ENCODE measurements around the gene STARD8.
"Not testable (repeated sequence)": the region's sequence is repeated elsewhere in the genome, so short reads cannot be mapped to it uniquely, and the experiment has no call there.

STARD8 gene

GRCh38 chrX:68732906-68733493 is 85.5 kb downstream of the STARD8 start:
- no peaks in the 10 kb centered on the region for H3K27me3 ChIP-seq
- peak; percentile 27 to 36 for TF ChIP-seq CTCF (IDR thresholded peaks at IDR 0.05)
- H3K27ac ChIP-seq: no peak overlapping the region
- H3K36me3 ChIP-seq: no peaks in the 10 kb centered on the region
- H3K4me1 ChIP-seq: no peaks in the 10 kb centered on the region
- no peak overlapping the region for H3K4me3 ChIP-seq
- peak; percentile 58 to 71 for DNase-seq
- intact Hi-C loops (cut with DNase I; ENCODE audit: low total_unique reads): no loop called here
- H3K9me3 ChIP-seq: no peaks in the 10 kb centered on the region

GRCh38 chrX:68735266-68735665 is 87.8 kb downstream of the STARD8 start:
- Histone ChIP-seq H3K36me3 (no peaks in the 10 kb centered on the region), H3K27ac (no peak overlapping the region), H3K4me1 (no peaks in the 10 kb centered on the region), H3K9me3 (no peaks in the 10 kb centered on the region), H3K27me3 (no peaks in the 10 kb centered on the region), H3K4me3 (no peak overlapping the region)
- intact Hi-C loops (cut with DNase I; ENCODE audit: low total_unique reads): no loop called here
- DNase-seq: no peak
- TF ChIP-seq CTCF (IDR thresholded peaks at IDR 0.05): no peak

- DNase-seq; H3K27ac ChIP-seq; H3K9me3 ChIP-seq; H3K4me1 ChIP-seq; H3K4me3 ChIP-seq; H3K27me3 ChIP-seq; intact Hi-C loops (cut with DNase I; ENCODE audit: low total_unique reads); H3K36me3 ChIP-seq: not testable (repeated sequence)
These were observed 94.4 kb downstream of the STARD8 start for GRCh38 chrX:68741864-68742263.

GRCh38 chrX:68743754-68744153 is 96.3 kb downstream of the STARD8 start:
- Histone ChIP-seq H3K9me3 (no peaks in the 10 kb centered on the region), H3K36me3 (no peaks in the 10 kb centered on the region), H3K27me3 (no peaks in the 10 kb centered on the region), H3K27ac (no peak overlapping the region), H3K4me1 (no peaks in the 10 kb centered on the region), H3K4me3 (no peak overlapping the region)
- no peak for DNase-seq
- intact Hi-C loops (cut with DNase I; ENCODE audit: low total_unique reads): no loop called here
- no peak for TF ChIP-seq CTCF (IDR thresholded peaks at IDR 0.05)

GRCh38 chrX:68746988-68747387 is 99.5 kb downstream of the STARD8 start:
- DNase-seq: no peak
- no peak for TF ChIP-seq CTCF (IDR thresholded peaks at IDR 0.05)
- Histone ChIP-seq H3K27me3 (no peaks in the 10 kb centered on the region), H3K9me3 (no peaks in the 10 kb centered on the region), H3K4me1 (no peaks in the 10 kb centered on the region), H3K27ac (no peak overlapping the region), H3K4me3 (no peak overlapping the region), H3K36me3 (no peaks in the 10 kb centered on the region)
- intact Hi-C loops (cut with DNase I; ENCODE audit: low total_unique reads): no loop called here

GRCh38 chrX:68748030-68748429 is 100.6 kb downstream of the STARD8 start:
- no peaks in the 10 kb centered on the region for H3K4me1 ChIP-seq
- H3K27me3 ChIP-seq: no peaks in the 10 kb centered on the region
- no peak for TF ChIP-seq CTCF (IDR thresholded peaks at IDR 0.05)
- H3K9me3 ChIP-seq: no peaks in the 10 kb centered on the region
- H3K27ac ChIP-seq: no peak overlapping the region
- H3K36me3 ChIP-seq: no peaks in the 10 kb centered on the region
- DNase-seq: no peak
- intact Hi-C loops (cut with DNase I; ENCODE audit: low total_unique reads): no loop called here
- no peak overlapping the region for H3K4me3 ChIP-seq
